A549 (cell line): Measurements from ENCODE around the gene PTPRD.

Experiments used
- CHD4 ChIP-seq: fragments of 200-600 bp; sonication (generic); IDR thresholded peaks from 2 replicates; pipeline ENCODE4 v1.6.1; 2016; ENCODE audit warnings: antibody characterized with exemption, mild to moderate bottlenecking, borderline replicate concordance
- CTCF ChIP-seq: fragments of >200 bp; sonication (Bioruptor Twin); formaldehyde crosslinking; IDR thresholded peaks from 3 replicates; pipeline ENCODE4 v1.5.1; 2016
- EP300 ChIP-seq, 2 experiments: fragments of >200 bp; sonication (Bioruptor Twin); formaldehyde crosslinking; IDR thresholded peaks; 2 replicates in 1 of 2; 3 replicates in 1 of 2; pipeline ENCODE4 v1.6.1; 2016 to 2017
- JUN ChIP-seq, 2 experiments: fragments of >200 bp; sonication (Bioruptor Twin); formaldehyde crosslinking; IDR thresholded peaks; 2 replicates in 1 of 2; 3 replicates in 1 of 2; pipeline ENCODE4 v1.6.1; 2016 to 2017
- MYC ChIP-seq: IDR thresholded peaks from 2 replicates; pipeline ENCODE4 v1.6.1; 2012; ENCODE audit warnings: mild to moderate bottlenecking, inconsistent platforms, low read length, improper control_type of control experiment, borderline replicate concordance
- NFE2L2 ChIP-seq: fragments of 150-350 bp; conservative IDR thresholded peaks from 2 replicates; pipeline ENCODE4 v1.6.1; 2014; ENCODE audit warnings: low read length
- PHF8 ChIP-seq: fragments of 200-600 bp; sonication (generic); IDR thresholded peaks from 2 replicates; pipeline ENCODE4 v1.6.1; 2016; ENCODE audit warnings: low read depth, mild to moderate bottlenecking, antibody characterized with exemption, moderate library complexity, borderline replicate concordance
- POLR2A ChIP-seq: IDR thresholded peaks from 2 replicates; pipeline ENCODE4 v1.6.1; 2012; ENCODE audit warnings: mild to moderate bottlenecking, low read length
- POLR2AphosphoS2 ChIP-seq: conservative IDR thresholded peaks from 2 replicates; pipeline ENCODE4 v1.6.1; 2012; ENCODE audit warnings: low read length, improper control_type of control experiment, inconsistent platforms
- RCOR1 ChIP-seq: fragments of 150-350 bp; IDR thresholded peaks from 2 replicates; pipeline ENCODE4 v1.6.1; 2014; ENCODE audit warnings: antibody characterized with exemption, low read length, low read depth
- TP53 ChIP-seq: fragments of 250-450 bp; sonication (Bioruptor Pico); IDR thresholded peaks from 2 replicates; pipeline ENCODE4 v1.5.0; 2021; ENCODE audit warnings: mild to moderate bottlenecking, moderate library complexity

- TF ChIP-seq NFE2L2 (no peak), MYC (no peak), CTCF (no peak), EP300 (IDR thresholded peaks at IDR 0.05) (no peak), RCOR1 (no peak), PHF8 (no peak), CHD4 (no peak), TP53 (CRISPR knock-in tag) (no peak), POLR2AphosphoS2 (no peak), JUN (IDR thresholded peaks at IDR 0.05) (no peak), POLR2A (no peak)
Measured at GRCh38 chr9:8668751-8669150, 1944.1 kb downstream of the PTPRD start.
